HUES64 (cell line): ENCODE data around the gene PKP2.
"Not testable (repeated sequence)": the region's sequence is repeated elsewhere in the genome, so short reads cannot be mapped to it uniquely, and the experiment has no call there.

Source experiments
- H3K27ac ChIP-seq: 2 replicates; pipeline ENCODE4 v1.7.0; 2013; ENCODE audit warnings: low read depth, low read length, inconsistent platforms
- H3K27me3 ChIP-seq: 2 replicates; pipeline ENCODE4 v1.6.1; 2013; ENCODE audit warnings: mild to moderate bottlenecking, low read length; ENCODE audit not compliant: insufficient read depth
- H3K36me3 ChIP-seq: 2 replicates; pipeline ENCODE4 v1.6.1; 2013; ENCODE audit warnings: mild to moderate bottlenecking, low read length; ENCODE audit not compliant: insufficient read depth
- H3K4me1 ChIP-seq: 2 replicates; pipeline ENCODE4 v1.6.1; 2013; ENCODE audit warnings: mild to moderate bottlenecking, low read length, moderate library complexity; ENCODE audit not compliant: insufficient read depth
- H3K4me3 ChIP-seq: 2 replicates; pipeline ENCODE4 v1.5.1; 2013; ENCODE audit warnings: mild to moderate bottlenecking, low read length, moderate library complexity
- H3K9ac ChIP-seq: 2 replicates; pipeline ENCODE4 v1.6.1; 2013; ENCODE audit warnings: mild to moderate bottlenecking, low read depth, low read length
- H3K9me3 ChIP-seq: 2 replicates; pipeline ENCODE4 v1.6.1; 2013; ENCODE audit warnings: low read depth, low read length; ENCODE audit not compliant: insufficient read depth
- WGBS: fragments of 150-250, 120-280 bp; methylation state at CpG from one replicate; pipeline ENCODE4 v1.1.7; 2013; ENCODE audit warnings: missing lambda C conversion rate; 5-methylcytosine and 5-hydroxymethylcytosine counted together

The PKP2 gene

GRCh38 chr12:32861658-32862057, 34.9 kb downstream of the PKP2 start:
- H3K36me3 ChIP-seq, H3K4me3 ChIP-seq, H3K27me3 ChIP-seq, H3K9ac ChIP-seq, H3K4me1 ChIP-seq, H3K9me3 ChIP-seq, H3K27ac ChIP-seq: not testable (repeated sequence)
- WGBS = 94% methylated on average over 2 of the region's 2 CpGs

- 0 out of 2 replicates have a peak, but pooled peaks cover 2% of the 10 kb centered on the region for H3K4me1 ChIP-seq
- no peak overlapping the region for H3K4me3 ChIP-seq
- H3K27me3 ChIP-seq = no peaks in the 10 kb centered on the region
- no peaks in the 10 kb centered on the region; the same call in 1 of the 2 replicates for H3K36me3 ChIP-seq
- H3K9me3 ChIP-seq = no peaks in the 10 kb centered on the region
- H3K27ac ChIP-seq = no peak overlapping the region
- no peak overlapping the region for H3K9ac ChIP-seq
Observed at GRCh38 chr12:32860192-32860591, 36.4 kb downstream of the PKP2 start.

DNA sequence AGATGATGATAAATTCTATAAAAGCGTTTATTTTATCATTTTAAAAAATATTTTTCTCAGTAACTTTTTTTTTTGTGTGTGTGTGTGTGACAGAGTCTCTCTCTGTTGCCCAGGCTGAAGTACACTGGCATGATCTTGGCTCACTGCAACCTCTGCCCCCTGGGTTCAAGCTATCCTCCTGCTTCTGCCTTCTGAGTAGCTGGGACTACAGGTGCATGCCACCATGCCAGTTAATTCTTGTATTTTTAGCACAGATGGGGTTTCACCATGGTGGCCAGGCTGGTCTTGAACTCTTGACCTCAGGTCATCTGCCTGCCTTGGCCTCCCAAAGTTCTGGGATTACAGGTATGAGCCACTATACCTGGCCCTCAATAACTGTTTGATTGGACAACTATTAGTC, 37.2 kb downstream of the PKP2 start:
- no peak overlapping the region for H3K9ac ChIP-seq
- WGBS = no CpG with 5 or more reads among the region's 1 CpG
- 0 out of 2 replicates have a peak, but pooled peaks cover 2% of the 10 kb centered on the region for H3K4me1 ChIP-seq
- no peak overlapping the region for H3K4me3 ChIP-seq
- no peaks in the 10 kb centered on the region for H3K9me3 ChIP-seq
- no peaks in the 10 kb centered on the region for H3K27me3 ChIP-seq
- H3K36me3 ChIP-seq = no peaks in the 10 kb centered on the region; the same call in 1 of the 2 replicates
- H3K27ac ChIP-seq = no peak overlapping the region

- peaks cover 7% of the 10 kb centered on the region; the same call in 1 of the 2 replicates for H3K4me1 ChIP-seq
- 100% methylated on average over 1 of the region's 1 CpG for WGBS
Observed at GRCh38 chr12:32854716-32855115, 41.9 kb downstream of the PKP2 start.

GRCh38 chr12:32854097-32854496, 42.5 kb downstream of the PKP2 start:
- Histone ChIP-seq H3K9me3 (no peaks in the 10 kb centered on the region), H3K36me3 (peaks cover 12% of the 10 kb centered on the region), H3K27ac (no peak overlapping the region), H3K4me3 (no peak overlapping the region), H3K27me3 (no peaks in the 10 kb centered on the region), H3K4me1 (peaks cover 7% of the 10 kb centered on the region; the same call in 1 of the 2 replicates), H3K9ac (no peak overlapping the region)
- WGBS = 93% methylated on average over 4 of the region's 4 CpGs

More at GRCh38 chr12:32854716-32855115, 41.9 kb downstream of the PKP2 start:
- Histone ChIP-seq H3K27me3 (no peaks in the 10 kb centered on the region), H3K27ac (no peak overlapping the region), H3K9ac (no peak overlapping the region), H3K36me3 (peaks cover 7% of the 10 kb centered on the region), H3K9me3 (no peaks in the 10 kb centered on the region), H3K4me3 (no peak overlapping the region)

DNA sequence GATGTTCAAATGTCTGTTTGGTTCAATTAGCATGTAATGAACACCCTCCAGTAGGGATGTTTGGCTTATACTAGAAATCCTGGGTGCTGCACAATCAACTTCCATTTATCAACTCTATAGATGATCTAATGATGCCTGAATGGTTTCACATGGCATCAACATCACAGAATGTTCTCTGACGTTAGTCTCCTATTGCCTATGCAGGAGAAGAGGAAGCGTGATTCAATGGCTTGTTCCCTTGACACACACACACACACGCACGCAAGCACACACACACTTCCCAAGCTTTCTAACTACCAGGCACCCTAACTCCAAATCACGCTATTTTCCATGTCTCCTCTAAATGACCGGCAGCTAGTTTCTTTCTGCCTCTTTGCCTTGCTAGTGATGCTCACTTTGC, 49.3 kb downstream of the PKP2 start:
- Histone ChIP-seq H3K4me3 (no peak overlapping the region), H3K36me3 (peaks cover 15% of the 10 kb centered on the region), H3K9ac (no peak overlapping the region), H3K4me1 (peaks cover 23% of the 10 kb centered on the region), H3K27me3 (no peaks in the 10 kb centered on the region), H3K9me3 (no peaks in the 10 kb centered on the region), H3K27ac (no peak overlapping the region)
- 93% methylated on average over 6 of the region's 6 CpGs for WGBS

GRCh38 chr12:32846053-32846452, 50.5 kb downstream of the PKP2 start:
- 93% methylated on average over 6 of the region's 6 CpGs for WGBS
- H3K4me3 ChIP-seq = no peak overlapping the region

DNA sequence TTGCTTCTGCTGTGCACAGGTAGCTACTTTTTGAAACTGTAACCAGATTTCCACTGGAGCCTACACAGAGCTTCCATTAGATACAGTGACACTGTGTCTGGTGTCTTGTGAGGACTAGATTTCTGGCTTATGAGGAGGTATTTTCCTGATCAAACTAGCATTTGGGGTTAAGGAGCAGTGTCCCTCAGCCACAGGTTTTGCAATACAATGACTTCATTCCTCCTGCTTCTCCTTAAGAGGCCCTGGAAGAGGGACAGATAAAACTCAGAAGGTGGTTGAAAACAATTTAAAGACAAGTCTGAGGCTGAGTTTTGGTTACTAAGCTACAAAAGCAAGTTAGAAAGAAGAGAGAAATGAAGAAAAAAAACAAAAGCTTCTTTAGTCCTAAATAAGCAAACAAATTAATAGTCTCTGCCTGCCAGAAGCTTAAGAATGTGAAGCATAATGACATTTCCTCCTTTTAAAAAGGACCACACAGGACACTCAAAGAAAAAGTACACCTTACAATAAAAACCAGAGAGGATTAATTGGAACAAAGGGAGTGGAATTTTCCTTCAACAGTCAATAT, 53.0 kb downstream of the PKP2 start:
- Histone ChIP-seq H3K9me3 (no peaks in the 10 kb centered on the region), H3K27ac (peak overlapping the region; percentile 62), H3K9ac (no peak overlapping the region), H3K27me3 (no peaks in the 10 kb centered on the region), H3K36me3 (peaks cover 25% of the 10 kb centered on the region), H3K4me1 (peaks cover 17% of the 10 kb centered on the region), H3K4me3 (no peak overlapping the region)

More at GRCh38 chr12:32846053-32846452, 50.5 kb downstream of the PKP2 start:
- H3K36me3 ChIP-seq = peaks cover 15% of the 10 kb centered on the region
- H3K9ac ChIP-seq = no peak overlapping the region
- H3K27ac ChIP-seq = no peak overlapping the region
- H3K4me1 ChIP-seq = peaks cover 23% of the 10 kb centered on the region
- no peaks in the 10 kb centered on the region for H3K27me3 ChIP-seq
- no peaks in the 10 kb centered on the region for H3K9me3 ChIP-seq

DNA sequence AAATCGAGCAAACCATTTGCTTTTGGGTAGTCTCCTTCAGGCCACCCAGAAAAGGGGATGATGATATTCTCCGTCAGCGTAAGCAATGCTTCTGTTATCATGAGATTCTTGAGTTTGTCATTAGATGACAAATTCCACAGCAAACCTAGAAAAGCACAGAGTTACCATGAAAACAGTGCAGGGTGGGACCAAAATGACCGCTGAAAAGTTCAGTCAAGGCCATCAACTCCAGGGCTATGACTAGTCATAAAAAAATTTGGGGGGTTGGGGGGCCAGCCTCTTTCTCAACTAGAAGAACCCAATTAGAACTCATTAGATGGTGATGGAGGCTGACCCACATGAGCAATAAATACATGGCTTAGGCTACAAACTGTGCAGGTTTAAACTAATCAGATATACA, 55.5 kb downstream of the PKP2 start:
- Histone ChIP-seq H3K4me3 (no peak overlapping the region), H3K27ac (no peak overlapping the region), H3K36me3 (peaks cover 31% of the 10 kb centered on the region), H3K27me3 (no peaks in the 10 kb centered on the region), H3K4me1 (peaks cover 23% of the 10 kb centered on the region), H3K9ac (no peak overlapping the region), H3K9me3 (no peaks in the 10 kb centered on the region)
- 95% methylated on average over 4 of the region's 4 CpGs for WGBS

GRCh38 chr12:32839828-32840227, 56.7 kb downstream of the PKP2 start:
- Histone ChIP-seq H3K27ac (no peak overlapping the region), H3K27me3 (no peaks in the 10 kb centered on the region)
- WGBS = 89% methylated on average over 4 of the region's 4 CpGs

GRCh38 chr12:32837974-32838373, 58.6 kb downstream of the PKP2 start:
- 94% methylated on average over 5 of the region's 5 CpGs for WGBS
- peaks cover 26% of the 10 kb centered on the region for H3K4me1 ChIP-seq
- no peaks in the 10 kb centered on the region for H3K9me3 ChIP-seq
- H3K27me3 ChIP-seq = no peaks in the 10 kb centered on the region
- no peak overlapping the region for H3K4me3 ChIP-seq
- H3K36me3 ChIP-seq = peaks cover 31% of the 10 kb centered on the region
- H3K9ac ChIP-seq = no peak overlapping the region
- H3K27ac ChIP-seq = no peak overlapping the region

More at GRCh38 chr12:32839828-32840227, 56.7 kb downstream of the PKP2 start:
- Histone ChIP-seq H3K9me3 (no peaks in the 10 kb centered on the region), H3K9ac (no peak overlapping the region), H3K36me3 (peaks cover 31% of the 10 kb centered on the region), H3K4me3 (no peak overlapping the region), H3K4me1 (peaks cover 31% of the 10 kb centered on the region)

DNA sequence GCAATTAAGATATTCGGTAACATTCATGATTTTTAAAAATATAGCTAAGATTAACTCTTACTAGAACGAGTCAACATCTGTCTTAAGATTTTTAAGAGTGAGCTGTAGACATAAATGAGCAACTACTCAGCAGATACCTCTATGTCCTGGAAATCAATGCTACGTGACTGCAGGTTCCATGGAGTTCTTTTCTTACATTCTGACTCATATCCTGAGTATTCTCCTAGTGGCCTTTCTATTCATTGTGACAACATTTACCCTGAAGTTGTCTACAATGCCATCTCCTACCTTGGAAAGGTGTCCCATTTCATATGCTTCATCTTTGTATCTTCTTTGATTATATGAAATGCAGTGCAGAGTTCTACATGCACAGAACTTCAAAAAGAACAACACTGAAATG, 59.9 kb downstream of the PKP2 start:
- peaks cover 26% of the 10 kb centered on the region for H3K4me1 ChIP-seq
- peaks cover 31% of the 10 kb centered on the region for H3K36me3 ChIP-seq
- H3K4me3 ChIP-seq = no peak overlapping the region
- H3K27ac ChIP-seq = no peak overlapping the region
- H3K27me3 ChIP-seq = no peaks in the 10 kb centered on the region
- no peak overlapping the region for H3K9ac ChIP-seq
- no peaks in the 10 kb centered on the region for H3K9me3 ChIP-seq
- WGBS = 79% methylated on average over 2 of the region's 3 CpGs
